Frontal cortex (tissue), 4 donors: ENCODE data around the gene PPARGC1A. TPM values are rescaled to one million over a fixed set of nuclear protein-coding genes. Genes with fewer than 3 reads are reported as not detected.
A peak's percentile ranks its signal among the peaks of the same experiment; 100 is the strongest.

Source experiments
- DNase-seq, 2 donors: peaks; one replicate each; pipeline ENCODE4 v3.0.0; 2012; ENCODE audit warnings: low spot score in 2 of 2
- FAIRE-seq: peaks from 2 replicates; lab custom pipeline; 2012; peaks lifted over from hg19 to GRCh38; lab: Jason Lieb, UNC
- total RNA-seq: library from RNA; depleted of rRNA; stranded (reverse); fragments of >200 nt; gene quantifications from one replicate; pipeline ENCODE4 v1.2.3, GENCODE V29; 2014
- donor health status: control.
- donor health status: control.
- donor health status: control.

The PPARGC1A gene
- total RNA-seq, 1 donor from 2014 or later = 4.5 TPM

DNA sequence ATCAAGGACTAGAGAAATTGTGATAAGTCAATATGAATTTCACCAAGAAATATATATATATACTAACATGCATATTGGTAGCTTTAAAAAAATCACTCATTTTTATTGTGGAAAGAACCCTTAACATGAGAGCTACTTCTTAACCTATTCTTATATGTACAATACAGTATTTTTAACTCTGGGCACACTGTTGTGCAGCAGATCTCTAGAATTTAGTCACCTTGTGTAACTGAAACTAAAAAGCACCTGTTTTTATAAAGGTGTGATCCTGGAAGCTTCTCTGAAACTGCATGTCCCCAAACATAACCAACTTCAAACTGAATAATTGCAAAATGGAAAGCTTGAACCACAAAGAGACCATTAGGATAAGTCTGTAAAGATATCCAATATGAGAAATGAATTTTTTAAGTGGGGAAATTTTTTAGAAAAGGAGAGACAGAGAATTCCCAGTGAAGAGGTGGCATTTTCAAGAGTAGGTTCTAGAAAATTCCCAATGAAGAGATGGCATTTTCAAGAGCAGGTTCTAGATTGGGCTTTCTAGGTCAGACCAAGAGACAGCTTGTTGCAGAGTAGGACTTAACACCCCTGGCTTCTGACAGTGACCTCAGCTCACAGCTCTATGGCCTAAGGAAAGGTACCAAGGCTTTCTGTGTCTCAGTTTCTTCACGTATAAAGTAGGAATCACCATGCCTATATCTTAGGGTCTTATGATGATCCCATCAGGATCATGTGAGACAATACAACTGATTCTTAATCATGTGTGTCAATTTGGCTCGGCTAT, 22.0 kb upstream of the PPARGC1A start:
- DNase-seq (no peak), FAIRE-seq (no peak)

DNA sequence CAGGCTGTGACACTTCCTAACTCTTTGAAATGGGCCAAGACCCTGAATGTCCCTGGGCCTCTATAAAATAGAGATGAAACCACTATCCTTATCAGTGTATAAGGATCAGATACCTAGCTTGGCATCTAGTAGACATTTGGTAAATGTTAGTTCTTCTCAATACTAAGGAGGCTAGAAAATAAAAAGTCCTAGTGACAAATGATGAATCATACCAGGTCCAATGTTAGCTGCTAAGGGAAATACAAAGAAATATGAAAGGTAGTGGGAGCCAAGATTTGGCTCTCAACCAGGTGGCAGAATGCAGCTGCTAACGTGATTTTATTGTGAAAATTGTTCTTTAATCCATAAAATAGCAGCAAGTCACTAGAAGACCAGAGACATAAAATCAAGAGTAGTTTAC, 19.8 kb upstream of the PPARGC1A start:
- FAIRE-seq (no peak), DNase-seq (no peak)

DNA sequence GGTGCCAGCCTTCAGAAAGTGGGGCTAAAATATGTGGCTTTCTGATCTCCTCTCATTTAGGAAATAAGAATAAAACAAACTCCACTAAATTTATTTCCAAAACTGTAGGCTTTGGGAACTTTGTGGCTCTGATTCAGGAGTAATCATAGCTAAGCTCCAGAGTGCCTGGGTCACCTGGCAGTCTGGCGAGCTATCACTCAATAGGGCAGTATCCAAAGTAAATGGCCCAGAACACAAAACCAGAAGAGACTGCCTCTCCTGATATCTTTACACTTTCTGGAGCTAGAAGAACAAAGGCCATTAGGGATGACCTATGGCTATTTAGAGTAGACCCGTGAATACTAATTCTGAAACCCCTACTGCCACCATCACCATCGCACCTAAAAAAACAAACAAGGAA, 17.0 kb upstream of the PPARGC1A start:
- no peak for FAIRE-seq
- no peak for DNase-seq

DNA sequence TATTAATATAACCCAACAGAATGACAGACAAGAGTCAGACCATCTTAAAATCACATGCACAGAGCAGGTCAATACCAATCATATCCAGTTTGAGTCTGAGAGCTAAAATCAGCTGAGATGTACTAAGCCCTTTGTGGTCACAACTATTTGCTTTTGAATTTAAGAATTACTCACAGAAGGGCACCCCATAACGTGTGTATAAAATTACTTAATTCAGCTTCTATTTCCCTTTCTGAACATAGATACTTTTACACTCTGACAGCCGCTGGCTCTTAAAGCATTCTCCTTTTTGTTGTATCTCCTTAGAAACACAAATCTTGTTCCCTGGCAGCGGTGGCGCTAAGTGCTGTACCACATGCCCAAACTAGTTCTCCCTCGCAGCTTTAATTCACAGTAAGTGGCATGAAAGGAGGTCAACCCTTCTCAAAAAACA, 14.8 kb upstream of the PPARGC1A start:
- FAIRE-seq (no peak), DNase-seq (peak in 1 of 2 donors; percentile 16)

DNA sequence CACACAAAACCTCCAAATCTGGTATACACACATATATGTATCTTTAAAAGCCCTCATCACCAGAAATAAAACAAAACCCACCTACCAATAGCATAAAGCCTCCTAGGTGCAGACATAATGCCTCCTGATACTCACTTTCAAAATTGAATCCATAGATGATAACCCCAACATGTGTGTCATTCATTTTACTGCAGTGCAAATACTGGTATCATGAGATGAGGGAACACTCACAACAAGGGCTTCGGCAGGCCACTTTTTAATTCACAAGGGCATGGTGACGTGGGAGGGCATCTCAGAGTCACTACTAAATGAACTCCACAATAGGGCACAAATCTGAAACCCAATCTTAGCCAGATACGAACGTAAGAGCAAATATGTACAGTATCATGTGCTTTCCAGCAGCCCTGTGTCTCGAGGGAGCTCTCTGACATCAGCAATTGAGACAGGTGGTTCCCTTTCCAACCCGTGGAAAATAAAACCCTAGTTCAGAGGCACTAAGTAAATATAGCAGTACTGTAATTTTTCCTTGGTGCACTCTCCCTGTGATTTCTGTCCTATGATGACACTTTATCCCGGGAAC, 14.1 kb upstream of the PPARGC1A start:
- DNase-seq = no peak
- no peak for FAIRE-seq

DNA sequence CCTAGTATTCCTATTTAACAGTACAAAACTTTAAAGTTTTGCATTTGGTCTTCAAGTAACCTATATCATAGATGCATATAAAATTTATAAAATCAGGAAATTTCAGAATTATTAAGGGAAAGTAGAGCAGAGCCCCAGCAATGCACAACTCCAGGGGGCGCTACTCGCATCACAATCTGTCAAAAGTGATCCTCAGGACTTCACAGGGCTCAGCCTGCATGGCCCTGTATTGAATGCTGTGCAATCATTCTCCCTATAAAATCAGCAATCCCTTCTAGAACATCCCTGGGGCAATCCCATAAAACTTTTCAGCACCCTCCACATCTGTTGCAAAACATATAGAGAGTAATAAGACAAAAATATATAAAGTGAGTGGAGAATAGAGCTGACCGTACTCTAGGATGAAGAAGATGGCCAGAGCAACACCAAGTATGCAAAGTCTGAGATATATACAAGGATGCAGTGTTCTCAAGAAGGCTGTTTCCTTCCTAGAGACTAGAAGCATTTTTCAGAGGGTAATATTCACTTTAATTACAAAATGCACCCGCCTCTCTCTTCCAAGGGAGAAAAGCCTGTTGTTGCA, 12.5 kb upstream of the PPARGC1A start:
- no peak for DNase-seq

DNA sequence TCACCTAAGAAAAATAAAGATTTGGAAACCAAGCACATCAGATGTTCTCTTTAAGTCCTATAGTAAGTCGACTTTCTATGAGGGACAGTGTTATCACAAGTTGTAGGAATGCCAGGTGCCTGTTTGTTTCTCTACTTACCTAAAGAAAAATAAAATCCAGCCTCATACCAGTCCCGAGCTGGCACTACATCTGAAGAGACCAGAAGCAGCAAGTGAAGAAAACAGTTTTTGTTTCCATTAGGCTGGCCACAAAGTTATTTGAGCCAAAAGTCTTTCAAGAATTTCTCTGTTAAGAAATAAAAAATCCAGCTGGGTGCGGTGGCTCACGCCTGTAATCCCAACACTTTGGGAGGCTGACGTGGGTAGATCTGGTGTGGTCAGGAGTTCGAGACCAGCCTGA, 10.8 kb upstream of the PPARGC1A start:
- FAIRE-seq (no peak), DNase-seq (no peak)

More for the DNA sequence above, 12.5 kb upstream of the PPARGC1A start:
- FAIRE-seq = no peak

DNA sequence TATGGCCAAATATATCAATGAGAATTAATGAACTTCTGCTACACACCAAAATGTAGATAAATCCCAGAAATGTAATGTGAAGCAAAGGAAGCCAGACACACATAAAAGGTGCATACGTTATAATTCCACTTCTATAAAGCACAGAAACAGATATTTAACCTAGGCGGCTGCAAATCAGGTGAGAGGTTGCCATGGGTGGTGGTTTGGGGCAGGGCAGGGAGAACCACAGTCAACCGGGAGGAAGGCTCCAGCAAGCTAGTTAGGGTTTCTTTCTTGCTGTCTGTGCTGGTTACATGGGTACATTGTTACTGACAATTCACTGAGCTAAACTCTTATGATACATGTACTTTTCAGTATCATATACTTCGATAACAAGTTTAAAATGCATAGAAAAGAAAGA, 9.7 kb upstream of the PPARGC1A start:
- FAIRE-seq (no peak), DNase-seq (no peak)

DNA sequence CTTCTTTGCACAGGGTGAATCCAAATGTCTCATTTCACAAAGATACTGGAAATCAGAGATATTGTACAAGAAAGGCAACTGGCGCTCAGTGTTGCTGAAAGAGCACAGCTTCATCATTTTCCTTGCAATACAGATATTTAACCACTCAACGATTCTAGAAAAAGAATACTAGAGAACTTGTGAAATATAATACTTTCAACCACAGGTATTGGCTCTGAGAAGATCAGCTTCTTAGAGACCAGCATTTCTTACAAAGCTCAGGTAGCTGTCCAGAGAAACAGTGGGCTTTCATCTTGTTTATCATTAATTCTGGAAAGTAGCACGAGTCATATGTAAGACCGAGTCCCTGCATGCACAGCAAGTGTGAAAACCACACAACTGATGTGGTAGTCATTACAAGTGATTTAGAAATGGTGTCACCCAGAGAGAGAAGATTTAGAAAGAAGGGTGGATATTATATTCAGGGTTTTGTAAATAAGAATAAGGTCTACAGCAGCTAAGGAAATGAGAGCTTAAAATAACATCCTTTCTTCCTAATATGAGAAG, 7.8 kb upstream of the PPARGC1A start:
- no peak for DNase-seq
- FAIRE-seq = no peak

DNA sequence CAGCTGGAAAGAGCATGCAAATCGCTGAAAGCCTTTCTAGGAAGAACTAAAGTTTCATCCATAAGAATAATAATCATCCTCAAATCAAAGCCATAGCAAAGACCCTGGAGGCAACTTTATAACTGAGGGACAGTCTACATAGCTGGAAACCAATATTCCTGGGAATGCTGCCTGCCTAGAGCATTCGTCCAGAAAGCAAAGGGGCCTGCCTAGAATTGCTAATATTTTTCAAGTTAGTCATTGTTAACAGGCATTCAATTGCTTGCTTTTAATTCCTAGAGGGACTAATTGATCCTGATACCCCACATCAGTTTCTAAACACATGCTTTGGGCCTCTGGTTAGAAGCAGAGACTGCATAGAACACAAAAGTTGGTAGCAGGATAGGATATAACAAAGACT, 4.2 kb upstream of the PPARGC1A start:
- DNase-seq = no peak
- no peak for FAIRE-seq

DNA sequence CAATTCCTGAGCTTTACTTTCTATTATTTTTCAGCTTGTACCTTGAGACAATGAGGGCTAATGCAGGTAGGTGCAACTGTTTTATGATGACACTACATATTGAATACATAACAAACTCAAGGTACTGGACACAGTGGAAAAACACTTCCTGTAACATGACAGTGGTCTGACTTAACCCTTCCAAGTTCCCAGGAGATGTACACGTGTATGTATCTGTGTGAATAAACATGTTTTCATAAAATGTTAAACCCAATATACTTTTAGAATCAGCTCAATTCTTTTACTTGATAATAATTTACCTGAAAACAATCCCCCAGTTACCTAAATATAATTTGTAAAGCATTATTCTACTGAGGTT, 1.2 kb upstream of the PPARGC1A start:
- FAIRE-seq = no peak
- no peak for DNase-seq

DNA sequence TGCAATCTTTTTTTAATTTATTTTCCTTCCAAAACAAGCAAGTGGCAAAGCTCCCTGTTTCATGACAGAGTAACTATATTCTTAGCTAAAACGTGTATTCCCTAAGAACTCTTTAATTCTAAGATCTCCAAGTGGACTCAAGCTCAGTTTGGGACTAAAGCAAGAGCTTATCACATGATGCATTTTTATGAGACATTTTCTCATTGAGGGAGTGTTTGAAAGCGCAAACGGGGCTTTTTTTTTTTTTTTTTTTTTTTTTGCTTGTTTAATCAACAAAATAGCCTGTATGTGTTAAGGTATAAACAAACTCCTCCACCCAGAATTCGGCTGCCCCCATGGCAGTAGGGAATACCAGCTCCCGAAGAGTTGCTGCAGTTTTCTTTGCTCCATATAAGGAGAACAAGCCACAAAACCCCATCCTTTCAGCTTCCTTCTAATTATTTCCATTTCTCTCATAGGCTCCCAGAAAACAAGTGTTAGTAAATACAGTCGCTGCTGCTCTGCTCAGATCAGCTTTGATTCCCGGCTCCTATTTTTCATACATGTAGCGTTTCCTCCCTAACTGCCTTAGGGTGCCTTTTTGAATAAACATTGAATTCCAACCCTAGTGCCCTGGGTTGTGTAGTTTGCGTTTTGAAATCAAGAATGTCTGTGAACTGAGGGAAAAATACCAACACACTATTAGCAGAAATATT, 669 bp upstream of the PPARGC1A start:
- FAIRE-seq = no peak
- DNase-seq = no peak

DNA sequence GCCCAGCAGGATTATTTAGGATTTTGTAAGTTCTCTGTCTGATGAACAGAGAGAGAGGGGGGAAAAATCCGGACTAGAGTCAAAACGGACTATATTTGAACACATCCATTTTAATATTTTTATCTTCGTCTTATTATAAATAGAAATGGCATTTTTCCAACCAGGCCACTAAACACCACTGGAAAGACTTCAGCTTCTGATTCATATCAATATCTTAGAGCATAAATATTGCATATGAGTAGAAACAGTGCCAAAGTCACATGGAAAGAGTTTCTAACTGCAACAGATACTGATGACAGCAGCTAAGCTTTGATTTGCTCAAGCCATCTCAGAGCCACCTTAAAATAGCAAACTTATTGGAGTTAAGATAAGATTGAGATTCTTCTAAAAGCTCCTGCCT, 456 bp downstream of the PPARGC1A start:
- FAIRE-seq = no peak
- no peak for DNase-seq

DNA sequence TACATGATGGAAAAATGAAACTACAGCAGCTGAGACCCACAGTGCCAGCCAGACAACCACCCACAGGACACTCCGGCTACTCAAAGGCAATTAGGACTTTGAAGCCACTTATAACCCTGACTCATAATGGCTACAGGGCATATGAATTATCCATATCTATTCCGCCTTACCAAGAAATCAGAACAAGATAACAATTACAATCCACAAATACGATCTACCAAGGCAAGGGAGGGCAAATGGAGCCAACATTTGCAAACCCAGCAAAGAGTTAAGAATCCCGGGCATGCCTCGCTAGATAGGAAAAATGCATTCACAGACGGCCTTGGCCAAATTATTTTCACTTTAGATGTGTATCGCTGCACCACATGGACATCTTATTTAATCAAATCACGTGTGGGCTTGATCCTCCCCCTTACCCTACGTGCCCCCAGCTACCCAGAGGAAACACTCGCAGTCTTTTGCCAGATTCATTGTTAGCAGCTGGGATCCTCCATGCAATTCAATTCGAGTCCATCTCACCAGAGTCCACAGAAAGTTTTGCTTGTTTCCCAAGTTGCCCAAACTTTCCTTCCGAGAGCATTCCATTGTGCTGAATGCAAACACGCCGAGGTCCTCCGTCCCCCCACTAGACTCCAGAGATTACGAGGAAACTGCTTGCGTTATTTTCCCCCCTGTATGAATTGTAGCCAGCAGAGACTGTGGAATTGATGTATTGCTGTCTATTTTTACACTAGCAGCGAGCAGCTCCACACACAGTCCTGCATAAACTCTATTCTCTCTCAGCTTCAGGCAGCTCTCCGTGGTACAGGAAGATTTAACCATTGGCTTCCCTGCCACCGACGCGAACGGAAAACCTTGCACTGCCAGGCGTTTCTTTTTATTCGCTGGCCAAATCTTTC, 1.2 kb downstream of the PPARGC1A start:
- no peak for FAIRE-seq
- DNase-seq = no peak

DNA sequence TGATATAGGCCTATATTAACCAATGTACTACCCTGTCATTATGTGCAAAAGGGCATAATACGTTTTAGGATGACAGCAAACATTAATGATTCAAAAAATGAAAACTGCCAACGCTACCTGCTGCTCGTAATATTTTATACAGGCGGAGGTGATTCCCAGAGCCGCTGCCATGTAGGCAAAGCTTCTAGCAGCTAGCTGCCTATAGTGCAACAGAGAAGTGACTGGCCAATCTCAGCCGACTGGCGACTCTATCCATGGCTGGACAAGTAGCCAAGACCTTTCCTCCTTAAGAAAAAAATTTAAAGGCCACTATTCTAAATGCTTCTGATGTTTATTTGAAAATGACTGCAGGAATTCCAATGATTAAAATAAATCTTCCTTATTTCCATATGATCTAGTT, 1.9 kb downstream of the PPARGC1A start:
- no peak for DNase-seq
- FAIRE-seq = no peak

DNA sequence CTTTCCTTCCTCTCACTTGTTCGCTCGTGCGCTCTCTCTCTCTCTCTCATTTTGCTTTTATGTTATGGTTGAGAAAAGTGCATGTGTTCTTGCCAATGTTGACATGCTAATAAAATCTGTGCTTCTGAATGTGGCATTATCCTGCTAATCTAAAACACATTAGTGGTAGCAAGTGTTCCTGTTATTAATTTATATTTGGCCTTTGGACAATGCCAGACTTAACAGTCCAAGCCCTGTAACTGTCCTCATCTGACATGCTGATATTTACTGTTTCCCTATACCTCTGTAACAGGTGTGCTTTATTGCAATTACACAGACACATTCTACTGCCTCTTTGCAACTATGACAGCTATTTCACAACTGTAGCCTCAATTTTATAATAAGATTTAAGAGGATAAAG, 2.7 kb downstream of the PPARGC1A start:
- FAIRE-seq = no peak

DNA sequence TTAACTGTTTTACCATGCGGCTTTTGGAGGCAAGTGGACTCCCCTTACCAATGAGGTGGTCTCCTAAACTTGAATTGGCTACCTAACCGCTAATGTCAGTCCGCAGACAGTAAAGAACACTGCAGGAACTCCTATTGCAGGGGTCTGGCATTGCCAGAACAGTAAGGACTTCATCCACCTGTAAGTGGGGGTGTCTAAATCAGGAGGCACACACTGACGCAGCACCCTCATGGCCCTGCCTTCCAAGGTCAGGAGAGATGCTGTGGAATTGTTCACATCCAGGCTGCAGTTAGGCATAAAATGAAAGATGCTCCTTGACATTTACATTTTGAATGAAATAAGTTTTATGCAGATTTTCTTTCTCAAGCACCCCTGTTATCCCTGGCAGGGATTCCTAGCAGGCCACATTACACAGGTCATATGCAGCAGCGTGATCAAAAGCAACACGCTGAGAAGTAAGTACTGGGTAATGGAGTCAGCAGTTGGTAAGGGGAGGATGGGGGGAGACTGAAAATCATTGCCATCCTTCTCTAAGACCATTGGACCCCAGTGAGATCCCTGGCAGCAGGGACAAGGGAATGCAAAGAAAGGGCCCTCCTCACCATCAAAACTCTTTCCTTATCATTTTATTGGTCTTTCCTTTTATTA, 3.8 kb downstream of the PPARGC1A start:
- FAIRE-seq (no peak), DNase-seq (no peak)

More for the DNA sequence above, 2.7 kb downstream of the PPARGC1A start:
- no peak for DNase-seq

DNA sequence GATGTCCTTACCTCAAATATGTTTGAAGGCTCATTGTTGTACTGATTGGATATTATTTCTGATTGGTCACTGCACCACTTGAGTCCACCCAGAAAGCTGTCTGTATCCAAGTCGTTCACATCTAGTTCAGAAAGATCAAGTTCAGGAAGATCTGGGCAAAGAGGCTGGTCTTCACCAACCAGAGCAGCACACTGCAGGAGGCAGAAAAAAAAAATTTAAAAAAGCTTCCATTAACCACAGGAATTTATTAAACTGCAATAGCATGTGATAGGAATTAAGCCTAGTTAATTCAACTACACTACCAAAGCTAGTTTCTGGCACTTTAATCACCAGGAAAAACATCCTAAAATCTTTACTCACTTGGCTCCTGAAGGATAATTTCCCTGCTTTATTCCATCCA, 5.1 kb downstream of the PPARGC1A start:
- no peak for FAIRE-seq
- DNase-seq = no peak

DNA sequence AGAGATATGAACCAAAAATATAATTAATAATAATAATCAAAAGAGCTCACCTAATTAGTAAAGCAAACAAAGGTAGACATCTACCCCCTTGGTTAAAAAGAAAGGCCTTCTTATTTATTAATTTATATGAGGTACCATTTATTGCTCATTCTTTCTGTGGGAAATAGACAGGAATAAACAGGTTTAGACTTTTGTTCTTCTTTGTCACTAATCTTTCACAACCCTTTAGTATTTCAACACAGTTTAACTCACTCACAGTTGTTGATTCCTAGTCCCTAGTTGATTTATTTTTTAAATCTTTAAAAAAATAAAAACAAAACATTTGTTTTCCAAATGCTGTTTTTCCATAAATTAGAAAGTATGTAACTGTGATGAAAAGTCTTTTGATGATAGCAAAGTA, 5.6 kb downstream of the PPARGC1A start:
- DNase-seq = no peak

More for the DNA sequence above, 5.6 kb downstream of the PPARGC1A start:
- FAIRE-seq = no peak
